HepG2 (cell line): ENCODE data around the gene UBXN2A. TPM values are rescaled to one million over a fixed set of nuclear protein-coding genes. Genes with fewer than 3 reads are reported as not detected.
A peak's percentile ranks its signal among the peaks of the same experiment; 100 is the strongest.

ENCODE experiments used
- ARNT2 ChIP-seq: sonication (generic); formaldehyde crosslinking; IDR thresholded peaks from 2 replicates; pipeline ENCODE4 v1.8.0; 2022; ENCODE audit warnings: mild to moderate bottlenecking, low read depth, missing genetic modification reagents, moderate library complexity
- FOSL2 ChIP-seq: sonication (generic); formaldehyde crosslinking; IDR thresholded peaks from 2 replicates; pipeline ENCODE4 v1.4.0; 2020; ENCODE audit warnings: missing genetic modification reagents
- GMEB2 ChIP-seq: IDR thresholded peaks from 2 replicates; pipeline ENCODE4 v1.6.1; 2016; ENCODE audit warnings: missing biosample characterization, missing genetic modification reagents, low read depth
- KMT2B ChIP-seq: IDR thresholded peaks from 2 replicates; pipeline ENCODE4 v1.6.1; 2016; ENCODE audit warnings: missing genetic modification reagents, missing compliant biosample characterization
- NAIF1 ChIP-seq: sonication (generic); formaldehyde crosslinking; IDR thresholded peaks from 2 replicates; pipeline ENCODE4 v1.5.0; 2020; ENCODE audit warnings: mild to moderate bottlenecking, missing genetic modification reagents, borderline replicate concordance
- SP140L ChIP-seq: sonication (generic); formaldehyde crosslinking; IDR thresholded peaks from 2 replicates; pipeline ENCODE4 v1.4.0; 2020; ENCODE audit warnings: missing genetic modification reagents, borderline replicate concordance
- ZC3H13 ChIP-seq: sonication (generic); formaldehyde crosslinking; IDR thresholded peaks from 2 replicates; pipeline ENCODE4 v1.8.1; 2023; ENCODE audit warnings: mild to moderate bottlenecking, missing genetic modification reagents, moderate library complexity
- ZNF180 ChIP-seq: sonication (generic); formaldehyde crosslinking; IDR thresholded peaks from 2 replicates; pipeline ENCODE4 v1.4.0; 2020; ENCODE audit warnings: low read depth, missing genetic modification reagents, borderline replicate concordance
- ZNF343 ChIP-seq: sonication (generic); formaldehyde crosslinking; IDR thresholded peaks from 2 replicates; pipeline ENCODE4 v1.4.0; 2020; ENCODE audit warnings: mild to moderate bottlenecking, missing genetic modification reagents
- polyA plus RNA-seq, 8 experiments: library from polyadenylated mRNA; depleted of rRNA in 3 of 8; stranded (reverse) in 7 of 8; unstranded in 1 of 8; fragments of >200 nt; fragmentation: Illumina TruSeq in 4 of 8; extraction: Trizol in 4 of 8; gene quantifications; 2 replicates each; pipeline versions ENCODE4 v1.2.1 to v1.2.3, GENCODE V29; 2011 to 2016; ENCODE audit warnings: low read depth in 4 of 8, missing spikeins in 1 of 8, mixed read lengths in 1 of 8; ENCODE audit not compliant: insufficient read depth in 1 of 8
- total RNA-seq, 5 experiments: library from RNA; depleted of rRNA; stranded (reverse); fragments of >200 nt; fragmentation: Illumina TruSeq; extraction: Trizol; gene quantifications; 2 replicates each; pipeline ENCODE4 v1.2.3, GENCODE V29; 2016; ENCODE audit warnings: low read depth in 1 of 5
- TF ChIP-seq, protein P1 (sequence below): sonication (generic); formaldehyde crosslinking; IDR thresholded peaks from 2 replicates; pipeline ENCODE4 v1.5.0; 2020; ENCODE audit warnings: mild to moderate bottlenecking, missing genetic modification reagents, borderline replicate concordance
- TF ChIP-seq, protein P2 (sequence below): sonication (generic); formaldehyde crosslinking; IDR thresholded peaks from 2 replicates; pipeline ENCODE4 v1.8.0; 2022; ENCODE audit warnings: missing genetic modification reagents, mild to moderate bottlenecking, inconsistent platforms, borderline replicate concordance
- TF ChIP-seq, protein P3 (sequence below): sonication (generic); formaldehyde crosslinking; IDR thresholded peaks from 2 replicates; pipeline ENCODE4 v1.4.0; 2020; ENCODE audit warnings: missing genetic modification reagents
- TF ChIP-seq, protein P4 (sequence below): sonication (generic); formaldehyde crosslinking; IDR thresholded peaks from 2 replicates; pipeline ENCODE4 v1.9.0; 2021; ENCODE audit warnings: missing genetic modification reagents, mild to moderate bottlenecking, borderline replicate concordance
- TF ChIP-seq, protein P5 (sequence below): sonication (generic); formaldehyde crosslinking; IDR thresholded peaks from 2 replicates; pipeline ENCODE4 v1.5.0; 2020; ENCODE audit warnings: mild to moderate bottlenecking, missing genetic modification reagents

The UBXN2A gene
- total and polyA plus RNA-seq, 2 of the 13 experiments (the other 11 are each of a cell fraction or from before 2014, with no cell fraction given) = 8.3 to 20.9 TPM

- TF ChIP-seq, protein P1, sequence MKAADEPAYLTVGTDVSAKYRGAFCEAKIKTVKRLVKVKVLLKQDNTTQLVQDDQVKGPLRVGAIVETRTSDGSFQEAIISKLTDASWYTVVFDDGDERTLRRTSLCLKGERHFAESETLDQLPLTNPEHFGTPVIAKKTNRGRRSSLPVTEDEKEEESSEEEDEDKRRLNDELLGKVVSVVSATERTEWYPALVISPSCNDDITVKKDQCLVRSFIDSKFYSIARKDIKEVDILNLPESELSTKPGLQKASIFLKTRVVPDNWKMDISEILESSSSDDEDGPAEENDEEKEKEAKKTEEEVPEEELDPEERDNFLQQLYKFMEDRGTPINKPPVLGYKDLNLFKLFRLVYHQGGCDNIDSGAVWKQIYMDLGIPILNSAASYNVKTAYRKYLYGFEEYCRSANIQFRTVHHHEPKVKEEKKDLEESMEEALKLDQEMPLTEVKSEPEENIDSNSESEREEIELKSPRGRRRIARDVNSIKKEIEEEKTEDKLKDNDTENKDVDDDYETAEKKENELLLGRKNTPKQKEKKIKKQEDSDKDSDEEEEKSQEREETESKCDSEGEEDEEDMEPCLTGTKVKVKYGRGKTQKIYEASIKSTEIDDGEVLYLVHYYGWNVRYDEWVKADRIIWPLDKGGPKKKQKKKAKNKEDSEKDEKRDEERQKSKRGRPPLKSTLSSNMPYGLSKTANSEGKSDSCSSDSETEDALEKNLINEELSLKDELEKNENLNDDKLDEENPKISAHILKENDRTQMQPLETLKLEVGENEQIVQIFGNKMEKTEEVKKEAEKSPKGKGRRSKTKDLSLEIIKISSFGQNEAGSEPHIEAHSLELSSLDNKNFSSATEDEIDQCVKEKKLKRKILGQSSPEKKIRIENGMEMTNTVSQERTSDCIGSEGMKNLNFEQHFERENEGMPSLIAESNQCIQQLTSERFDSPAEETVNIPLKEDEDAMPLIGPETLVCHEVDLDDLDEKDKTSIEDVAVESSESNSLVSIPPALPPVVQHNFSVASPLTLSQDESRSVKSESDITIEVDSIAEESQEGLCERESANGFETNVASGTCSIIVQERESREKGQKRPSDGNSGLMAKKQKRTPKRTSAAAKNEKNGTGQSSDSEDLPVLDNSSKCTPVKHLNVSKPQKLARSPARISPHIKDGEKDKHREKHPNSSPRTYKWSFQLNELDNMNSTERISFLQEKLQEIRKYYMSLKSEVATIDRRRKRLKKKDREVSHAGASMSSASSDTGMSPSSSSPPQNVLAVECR = peak; percentile 86
- TF ChIP-seq ZNF343 (CRISPR knock-in tag) = peak; percentile 80; the same call in 1 of the 2 replicates
- no peak for TF ChIP-seq NAIF1 (CRISPR knock-in tag)
- TF ChIP-seq, protein P2, sequence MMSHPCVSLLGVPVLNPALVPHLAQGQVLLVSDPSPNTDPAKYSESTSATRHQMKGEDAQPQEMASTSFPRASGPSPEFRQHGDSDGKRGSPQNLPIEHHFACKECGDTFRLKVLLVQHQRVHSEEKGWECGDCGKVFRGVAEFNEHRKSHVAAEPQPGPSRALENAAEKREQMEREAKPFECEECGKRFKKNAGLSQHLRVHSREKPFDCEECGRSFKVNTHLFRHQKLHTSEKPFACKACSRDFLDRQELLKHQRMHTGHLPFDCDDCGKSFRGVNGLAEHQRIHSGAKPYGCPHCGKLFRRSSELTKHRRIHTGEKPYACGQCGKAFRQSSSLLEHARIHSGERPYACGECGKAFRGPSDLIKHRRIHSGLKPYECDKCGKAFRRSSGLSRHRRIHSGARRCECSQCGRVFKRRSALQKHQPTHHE = peak; percentile 96; the same call in 1 of the 2 replicates
- TF ChIP-seq ZC3H13 (CRISPR knock-in tag) = no peak
- TF ChIP-seq, protein P3, sequence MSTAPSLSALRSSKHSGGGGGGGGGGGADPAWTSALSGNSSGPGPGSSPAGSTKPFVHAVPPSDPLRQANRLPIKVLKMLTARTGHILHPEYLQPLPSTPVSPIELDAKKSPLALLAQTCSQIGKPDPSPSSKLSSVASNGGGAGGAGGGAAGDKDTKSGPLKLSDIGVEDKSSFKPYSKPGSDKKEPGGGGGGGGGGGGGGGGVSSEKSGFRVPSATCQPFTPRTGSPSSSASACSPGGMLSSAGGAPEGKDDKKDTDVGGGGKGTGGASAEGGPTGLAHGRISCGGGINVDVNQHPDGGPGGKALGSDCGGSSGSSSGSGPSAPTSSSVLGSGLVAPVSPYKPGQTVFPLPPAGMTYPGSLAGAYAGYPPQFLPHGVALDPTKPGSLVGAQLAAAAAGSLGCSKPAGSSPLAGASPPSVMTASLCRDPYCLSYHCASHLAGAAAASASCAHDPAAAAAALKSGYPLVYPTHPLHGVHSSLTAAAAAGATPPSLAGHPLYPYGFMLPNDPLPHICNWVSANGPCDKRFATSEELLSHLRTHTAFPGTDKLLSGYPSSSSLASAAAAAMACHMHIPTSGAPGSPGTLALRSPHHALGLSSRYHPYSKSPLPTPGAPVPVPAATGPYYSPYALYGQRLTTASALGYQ (CRISPR knock-in tag) = peak; percentile 59; the same call in 1 of the 2 replicates
- no peak for TF ChIP-seq ARNT2 (CRISPR knock-in tag)
- TF ChIP-seq FOSL2 (CRISPR knock-in tag) = no peak; the same call in 1 of the 2 replicates
- TF ChIP-seq KMT2B (CRISPR knock-in tag) = peak; percentile 58; the same call in 1 of the 2 replicates
- TF ChIP-seq, protein P4, sequence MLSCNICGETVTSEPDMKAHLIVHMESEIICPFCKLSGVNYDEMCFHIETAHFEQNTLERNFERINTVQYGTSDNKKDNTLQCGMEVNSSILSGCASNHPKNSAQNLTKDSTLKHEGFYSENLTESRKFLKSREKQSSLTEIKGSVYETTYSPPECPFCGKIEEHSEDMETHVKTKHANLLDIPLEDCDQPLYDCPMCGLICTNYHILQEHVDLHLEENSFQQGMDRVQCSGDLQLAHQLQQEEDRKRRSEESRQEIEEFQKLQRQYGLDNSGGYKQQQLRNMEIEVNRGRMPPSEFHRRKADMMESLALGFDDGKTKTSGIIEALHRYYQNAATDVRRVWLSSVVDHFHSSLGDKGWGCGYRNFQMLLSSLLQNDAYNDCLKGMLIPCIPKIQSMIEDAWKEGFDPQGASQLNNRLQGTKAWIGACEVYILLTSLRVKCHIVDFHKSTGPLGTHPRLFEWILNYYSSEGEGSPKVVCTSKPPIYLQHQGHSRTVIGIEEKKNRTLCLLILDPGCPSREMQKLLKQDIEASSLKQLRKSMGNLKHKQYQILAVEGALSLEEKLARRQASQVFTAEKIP (CRISPR knock-in tag) = no peak
- no peak for TF ChIP-seq ZNF180 (CRISPR knock-in tag)
- TF ChIP-seq GMEB2 (CRISPR knock-in tag) = 0 out of 2 replicates have a peak, but pooled peaks have one; percentile 13
- TF ChIP-seq SP140L = no peak
- TF ChIP-seq, protein P5, sequence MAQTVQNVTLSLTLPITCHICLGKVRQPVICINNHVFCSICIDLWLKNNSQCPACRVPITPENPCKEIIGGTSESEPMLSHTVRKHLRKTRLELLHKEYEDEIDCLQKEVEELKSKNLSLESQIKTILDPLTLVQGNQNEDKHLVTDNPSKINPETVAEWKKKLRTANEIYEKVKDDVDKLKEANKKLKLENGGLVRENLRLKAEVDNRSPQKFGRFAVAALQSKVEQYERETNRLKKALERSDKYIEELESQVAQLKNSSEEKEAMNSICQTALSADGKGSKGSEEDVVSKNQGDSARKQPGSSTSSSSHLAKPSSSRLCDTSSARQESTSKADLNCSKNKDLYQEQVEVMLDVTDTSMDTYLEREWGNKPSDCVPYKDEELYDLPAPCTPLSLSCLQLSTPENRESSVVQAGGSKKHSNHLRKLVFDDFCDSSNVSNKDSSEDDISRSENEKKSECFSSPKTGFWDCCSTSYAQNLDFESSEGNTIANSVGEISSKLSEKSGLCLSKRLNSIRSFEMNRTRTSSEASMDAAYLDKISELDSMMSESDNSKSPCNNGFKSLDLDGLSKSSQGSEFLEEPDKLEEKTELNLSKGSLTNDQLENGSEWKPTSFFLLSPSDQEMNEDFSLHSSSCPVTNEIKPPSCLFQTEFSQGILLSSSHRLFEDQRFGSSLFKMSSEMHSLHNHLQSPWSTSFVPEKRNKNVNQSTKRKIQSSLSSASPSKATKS = no peak
These were observed 106.9 kb downstream of the UBXN2A start, which contains the start of gene WDCP (continued) for GRCh38 chr2:24046930-24047702.
